ENCODE data around the gene MOV10L1. TPM values are rescaled to one million over a fixed set of nuclear protein-coding genes. Genes with fewer than 3 reads are reported as not detected.
A peak's percentile ranks its signal among the peaks of the same experiment; 100 is the strongest.

Gene MOV10L1
- total RNA-seq, 2 experiments from 2014 or later: 0.22 to 1.1 TPM

DNA sequence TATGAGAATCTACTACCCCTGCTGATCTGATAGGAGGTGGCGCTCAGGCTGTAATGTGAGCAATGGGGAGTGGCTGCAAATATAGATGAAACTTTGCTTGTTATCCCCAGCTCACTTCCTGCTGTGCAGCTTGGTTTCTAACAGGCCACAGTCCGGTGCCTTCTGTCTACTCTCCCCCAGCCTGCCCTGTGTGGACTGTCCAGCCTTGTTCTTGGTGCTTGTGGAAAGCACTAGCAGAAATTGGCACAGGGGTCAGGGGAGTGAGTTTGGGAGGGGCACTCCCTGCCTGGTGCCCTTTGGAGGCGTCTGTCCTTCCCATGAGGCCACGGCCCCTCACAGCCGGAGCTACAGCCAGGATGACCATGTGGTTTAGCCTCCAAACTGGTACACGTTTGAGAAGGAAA lies 14.3 kb downstream of the MOV10L1 start:
- CTCF ChIA-PET (ENCODE audit: unreplicated experiment): no interaction called here
- Histone ChIP-seq H3K36me3 (ENCODE audit: insufficient read depth, low read length) (no peaks in the 10 kb centered on the region), H3K9me3 (ENCODE audit: low read length) (no peaks in the 10 kb centered on the region), H3K79me2 (ENCODE audit: insufficient read depth, low read depth, low read length) (no peaks in the 10 kb centered on the region), H3K4me2 (ENCODE audit: low read length) (peak overlapping the region; percentile 22), H3K4me3 (ENCODE audit: low read depth, low read length, poor library complexity, severe bottlenecking) (no peak overlapping the region), H3K9me2 (ENCODE audit: insufficient read depth, low read length) (no peaks in the 10 kb centered on the region), H4K20me1 (ENCODE audit: insufficient read depth, low read length) (no peaks in the 10 kb centered on the region), H3K27ac (ENCODE audit: low read depth, low read length, poor library complexity, severe bottlenecking) (peak overlapping the region; percentile 87), H3K4me1 (ENCODE audit: insufficient read depth, low read length, poor library complexity, severe bottlenecking) (peaks cover 60% of the 10 kb centered on the region), H2AFZ (ENCODE audit: low read length) (peak overlapping the region; percentile 47; the same call in 1 of the 2 replicates)
- peak; percentile 36 for DNase-seq (ENCODE audit: low spot score)
- intact Hi-C loops (cut with micrococcal nuclease; ENCODE audit: unreplicated experiment): loop anchor here (10.0 kb wide), 1 partner anchor 169 kb away; no protein-coding TSS in a partner anchor
- no TSS peak for BruUV-seq (replicated peaks)
- POLR2A ChIA-PET: interaction anchor here (0.5 to 1.5 kb wide), 4 partner anchors 9 to 36 kb away, joined by 3 to 4 read pairs (median 3); no protein-coding TSS in a partner anchor
- TF ChIP-seq EZH2phosphoT487 (IDR thresholded peaks at IDR 0.05; ENCODE audit: borderline replicate concordance, low read depth, low read length): no peak
- TF ChIP-seq, protein P1, sequence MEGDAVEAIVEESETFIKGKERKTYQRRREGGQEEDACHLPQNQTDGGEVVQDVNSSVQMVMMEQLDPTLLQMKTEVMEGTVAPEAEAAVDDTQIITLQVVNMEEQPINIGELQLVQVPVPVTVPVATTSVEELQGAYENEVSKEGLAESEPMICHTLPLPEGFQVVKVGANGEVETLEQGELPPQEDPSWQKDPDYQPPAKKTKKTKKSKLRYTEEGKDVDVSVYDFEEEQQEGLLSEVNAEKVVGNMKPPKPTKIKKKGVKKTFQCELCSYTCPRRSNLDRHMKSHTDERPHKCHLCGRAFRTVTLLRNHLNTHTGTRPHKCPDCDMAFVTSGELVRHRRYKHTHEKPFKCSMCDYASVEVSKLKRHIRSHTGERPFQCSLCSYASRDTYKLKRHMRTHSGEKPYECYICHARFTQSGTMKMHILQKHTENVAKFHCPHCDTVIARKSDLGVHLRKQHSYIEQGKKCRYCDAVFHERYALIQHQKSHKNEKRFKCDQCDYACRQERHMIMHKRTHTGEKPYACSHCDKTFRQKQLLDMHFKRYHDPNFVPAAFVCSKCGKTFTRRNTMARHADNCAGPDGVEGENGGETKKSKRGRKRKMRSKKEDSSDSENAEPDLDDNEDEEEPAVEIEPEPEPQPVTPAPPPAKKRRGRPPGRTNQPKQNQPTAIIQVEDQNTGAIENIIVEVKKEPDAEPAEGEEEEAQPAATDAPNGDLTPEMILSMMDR (conservative IDR thresholded peaks at IDR 0.05; ENCODE audit: low read length): no peak

- TSS peak; percentile 90 for BruUV-seq (replicated peaks)
- peak overlapping the region; percentile 48 for H3K4me3 ChIP-seq (ENCODE audit: low read depth, low read length, poor library complexity, severe bottlenecking)
- peak; percentile 81 for DNase-seq (ENCODE audit: low spot score)
- no peaks in the 10 kb centered on the region for H4K20me1 ChIP-seq (ENCODE audit: insufficient read depth, low read length)
- CTCF ChIA-PET (ENCODE audit: unreplicated experiment): interaction anchor here (1.0 to 1.1 kb wide), 2 partner anchors 10 to 39 kb away, joined by 3 read pairs; no protein-coding TSS in a partner anchor
- H2AFZ ChIP-seq (ENCODE audit: low read length): peak overlapping the region; percentile 93
- H3K36me3 ChIP-seq (ENCODE audit: insufficient read depth, low read length): no peaks in the 10 kb centered on the region
- H3K9me3 ChIP-seq (ENCODE audit: low read length): no peaks in the 10 kb centered on the region
- intact Hi-C loops (cut with micrococcal nuclease; ENCODE audit: unreplicated experiment): loop anchor here (10.0 kb wide), 1 partner anchor 171 kb away; no protein-coding TSS in a partner anchor
- no peaks in the 10 kb centered on the region for H3K79me2 ChIP-seq (ENCODE audit: insufficient read depth, low read depth, low read length)
- peak overlapping the region; percentile 74 for H3K4me2 ChIP-seq (ENCODE audit: low read length)
- peak overlapping the region; percentile 51 for H3K27ac ChIP-seq (ENCODE audit: low read depth, low read length, poor library complexity, severe bottlenecking)
- H3K9me2 ChIP-seq (ENCODE audit: insufficient read depth, low read length): no peaks in the 10 kb centered on the region
- POLR2A ChIA-PET: interaction anchor here (0.6 to 1.3 kb wide), 4 partner anchors 15 to 480 kb away, joined by 3 to 5 read pairs (median 4); no protein-coding TSS in a partner anchor
- TF ChIP-seq, protein P1 (conservative IDR thresholded peaks at IDR 0.05; ENCODE audit: low read length): no peak
- no peak for TF ChIP-seq EZH2phosphoT487 (IDR thresholded peaks at IDR 0.05; ENCODE audit: borderline replicate concordance, low read depth, low read length)
- H3K4me1 ChIP-seq (ENCODE audit: insufficient read depth, low read length, poor library complexity, severe bottlenecking): peaks cover 60% of the 10 kb centered on the region
These were observed 15.6 kb downstream of the MOV10L1 start for GRCh38 chr22:50105208-50106100.
